IMR-90 (cell line): ENCODE data around the gene STEAP4.

ENCODE experiments used
- BHLHE40 ChIP-seq: fragments of 150-350 bp; IDR thresholded peaks from 2 replicates; pipeline ENCODE4 v1.6.1; 2016; ENCODE audit warnings: mild to moderate bottlenecking, low read depth, low read length
- CEBPB ChIP-seq: IDR thresholded peaks from 2 replicates; pipeline ENCODE4 v1.6.1; 2012; ENCODE audit warnings: low read depth, low read length, improper control_type of control experiment
- CTCF ChIP-seq: conservative IDR thresholded peaks from 2 replicates; pipeline ENCODE4 v1.5.1; 2012; ENCODE audit warnings: mild to moderate bottlenecking, low read depth, low read length, improper control_type of control experiment
- MAFK ChIP-seq: IDR thresholded peaks from 2 replicates; pipeline ENCODE4 v1.6.1; 2012; ENCODE audit warnings: low read depth, low read length, improper control_type of control experiment
- MAZ ChIP-seq: IDR thresholded peaks from 2 replicates; pipeline ENCODE4 v1.6.1; 2012; ENCODE audit warnings: low read depth, mild to moderate bottlenecking, low read length, improper control_type of control experiment, moderate library complexity, borderline replicate concordance
- MXI1 ChIP-seq: IDR thresholded peaks from 2 replicates; pipeline ENCODE4 v1.6.1; 2012; ENCODE audit warnings: low read depth, mild to moderate bottlenecking, low read length, moderate library complexity, borderline replicate concordance
- POLR2A ChIP-seq: IDR thresholded peaks from 2 replicates; pipeline ENCODE4 v1.6.1; 2012; ENCODE audit warnings: mild to moderate bottlenecking, low read depth, low read length
- RAD21 ChIP-seq: IDR thresholded peaks from 2 replicates; pipeline ENCODE4 v1.6.1; 2012; ENCODE audit warnings: low read length, improper control_type of control experiment
- RFX5 ChIP-seq: IDR thresholded peaks from 2 replicates; pipeline ENCODE4 v1.8.0; 2012; ENCODE audit warnings: low read depth, mild to moderate bottlenecking, low read length, moderate library complexity
- SMC3 ChIP-seq: fragments of 150-350 bp; IDR thresholded peaks from 2 replicates; pipeline ENCODE4 v1.6.1; 2016; ENCODE audit warnings: low read depth, mild to moderate bottlenecking, antibody characterized with exemption, low read length, moderate library complexity
- USF2 ChIP-seq: fragments of 150-350 bp; IDR thresholded peaks from 2 replicates; pipeline ENCODE4 v1.6.1; 2017; ENCODE audit warnings: mild to moderate bottlenecking, antibody characterized with exemption, low read length, low read depth

- TF ChIP-seq CTCF (no peak), POLR2A (no peak), BHLHE40 (no peak), SMC3 (no peak), USF2 (no peak), MXI1 (no peak), MAZ (no peak), RFX5 (no peak), MAFK (no peak), RAD21 (no peak), CEBPB (no peak)
Measured at GRCh38 chr7:88280801-88281200, 25.9 kb downstream of the STEAP4 start.
